ENCODE measurements around the gene GZMH. TPM values are rescaled to one million over a fixed set of nuclear protein-coding genes. Genes with fewer than 3 reads are reported as not detected.

GZMH gene
- total RNA-seq, 1 experiment from 2014 or later, result not detected

- Histone ChIP-seq H3K79me2 (ENCODE audit: low read depth) (no peaks in the 10 kb centered on the region), H3K4me3 (no peak overlapping the region), H4K20me1 (ENCODE audit: insufficient read depth) (no peaks in the 10 kb centered on the region), H3K27me3 (ENCODE audit: insufficient read depth, low read depth) (peaks cover 41% of the 10 kb centered on the region), H3K27ac (no peak overlapping the region), H3K4me1 (replicated peaks; ENCODE audit: insufficient read depth) (no peaks in the 10 kb centered on the region), H3K9me3 (ENCODE audit: insufficient read depth, low read depth) (no peaks in the 10 kb centered on the region), H3K9me2 (ENCODE audit: insufficient read depth) (no peaks in the 10 kb centered on the region), H3K36me3 (ENCODE audit: low read depth) (no peaks in the 10 kb centered on the region), H2AFZ (no peak overlapping the region), H3F3A (ENCODE audit: insufficient read depth, low read depth) (no peaks in the 10 kb centered on the region), H3K4me2 (no peak overlapping the region)
- no TSS peak for BruUV-seq (replicated peaks)
- TF ChIP-seq, protein P1, sequence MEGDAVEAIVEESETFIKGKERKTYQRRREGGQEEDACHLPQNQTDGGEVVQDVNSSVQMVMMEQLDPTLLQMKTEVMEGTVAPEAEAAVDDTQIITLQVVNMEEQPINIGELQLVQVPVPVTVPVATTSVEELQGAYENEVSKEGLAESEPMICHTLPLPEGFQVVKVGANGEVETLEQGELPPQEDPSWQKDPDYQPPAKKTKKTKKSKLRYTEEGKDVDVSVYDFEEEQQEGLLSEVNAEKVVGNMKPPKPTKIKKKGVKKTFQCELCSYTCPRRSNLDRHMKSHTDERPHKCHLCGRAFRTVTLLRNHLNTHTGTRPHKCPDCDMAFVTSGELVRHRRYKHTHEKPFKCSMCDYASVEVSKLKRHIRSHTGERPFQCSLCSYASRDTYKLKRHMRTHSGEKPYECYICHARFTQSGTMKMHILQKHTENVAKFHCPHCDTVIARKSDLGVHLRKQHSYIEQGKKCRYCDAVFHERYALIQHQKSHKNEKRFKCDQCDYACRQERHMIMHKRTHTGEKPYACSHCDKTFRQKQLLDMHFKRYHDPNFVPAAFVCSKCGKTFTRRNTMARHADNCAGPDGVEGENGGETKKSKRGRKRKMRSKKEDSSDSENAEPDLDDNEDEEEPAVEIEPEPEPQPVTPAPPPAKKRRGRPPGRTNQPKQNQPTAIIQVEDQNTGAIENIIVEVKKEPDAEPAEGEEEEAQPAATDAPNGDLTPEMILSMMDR (conservative IDR thresholded peaks at IDR 0.05), result no peak
- no peak for TF ChIP-seq EZH2 (IDR thresholded peaks at IDR 0.05; ENCODE audit: low read depth)
- DNase-seq, result no peak
- intact Hi-C loops (cut with micrococcal nuclease; ENCODE audit: unreplicated experiment), result no loop called here
- POLR2A ChIA-PET (ENCODE audit: unreplicated experiment), result no interaction called here
- CTCF ChIA-PET, result no interaction called here
Measured at GRCh38 chr14:24574206-24574774, 35.2 kb downstream of the GZMH start.

DNA sequence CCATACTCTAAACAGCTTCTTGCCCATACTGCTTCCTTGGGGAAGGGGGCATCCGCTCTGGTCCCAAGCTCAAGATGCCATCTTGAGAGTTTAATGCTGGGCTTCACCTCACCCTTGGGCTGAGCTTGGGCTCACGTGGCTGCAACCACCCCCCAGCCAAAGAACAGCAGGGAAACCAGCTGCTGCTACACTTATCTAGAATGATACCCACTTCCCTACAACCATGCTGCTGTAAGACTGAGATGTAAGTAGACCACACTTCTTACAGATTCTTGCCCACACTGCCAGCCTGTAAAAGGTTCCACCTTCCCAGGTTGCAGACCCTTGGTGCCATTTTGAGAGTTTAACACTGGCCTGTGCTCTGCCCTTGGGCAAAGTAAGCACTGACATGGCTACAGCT is 43.2 kb downstream of the GZMH start:
- Histone ChIP-seq H3K27ac (no peak overlapping the region), H2AFZ (no peak overlapping the region), H3K36me3 (ENCODE audit: low read depth) (no peaks in the 10 kb centered on the region), H3K4me1 (replicated peaks; ENCODE audit: insufficient read depth) (no peaks in the 10 kb centered on the region), H3K79me2 (ENCODE audit: low read depth) (no peaks in the 10 kb centered on the region), H3F3A (ENCODE audit: insufficient read depth, low read depth) (no peaks in the 10 kb centered on the region), H3K27me3 (ENCODE audit: insufficient read depth, low read depth) (no peaks in the 10 kb centered on the region), H4K20me1 (ENCODE audit: insufficient read depth) (no peaks in the 10 kb centered on the region), H3K4me3 (no peak overlapping the region), H3K9me2 (ENCODE audit: insufficient read depth) (no peaks in the 10 kb centered on the region), H3K9me3 (ENCODE audit: insufficient read depth, low read depth) (no peaks in the 10 kb centered on the region), H3K4me2 (no peak overlapping the region)
- no TSS peak for BruUV-seq (replicated peaks)
- intact Hi-C loops (cut with micrococcal nuclease; ENCODE audit: unreplicated experiment), result no loop called here
- DNase-seq, result no peak
- TF ChIP-seq EZH2 (IDR thresholded peaks at IDR 0.05; ENCODE audit: low read depth), result no peak
- TF ChIP-seq, protein P1 (conservative IDR thresholded peaks at IDR 0.05), result no peak
- ChIA-PET CTCF (no interaction called here), POLR2A (ENCODE audit: unreplicated experiment) (no interaction called here)

GRCh38 chr14:24565766-24566165 is 43.7 kb downstream of the GZMH start:
- CTCF ChIA-PET, result no interaction called here

More at GRCh38 chr14:24565766-24566165, 43.7 kb downstream of the GZMH start:
- H3K4me2 ChIP-seq, result no peak overlapping the region
- H3K4me1 ChIP-seq (replicated peaks; ENCODE audit: insufficient read depth), result no peaks in the 10 kb centered on the region
- H3K9me3 ChIP-seq (ENCODE audit: insufficient read depth, low read depth), result no peaks in the 10 kb centered on the region
- H3K27ac ChIP-seq, result no peak overlapping the region
- BruUV-seq (replicated peaks), result no TSS peak
- no peaks in the 10 kb centered on the region for H3K27me3 ChIP-seq (ENCODE audit: insufficient read depth, low read depth)
- POLR2A ChIA-PET (ENCODE audit: unreplicated experiment), result no interaction called here
- H3K79me2 ChIP-seq (ENCODE audit: low read depth), result no peaks in the 10 kb centered on the region
- TF ChIP-seq, protein P1 (conservative IDR thresholded peaks at IDR 0.05), result no peak
- TF ChIP-seq EZH2 (IDR thresholded peaks at IDR 0.05; ENCODE audit: low read depth), result no peak
- intact Hi-C loops (cut with micrococcal nuclease; ENCODE audit: unreplicated experiment), result no loop called here
- no peaks in the 10 kb centered on the region for H4K20me1 ChIP-seq (ENCODE audit: insufficient read depth)
- no peaks in the 10 kb centered on the region for H3K36me3 ChIP-seq (ENCODE audit: low read depth)
- DNase-seq, result no peak
- no peak overlapping the region for H2AFZ ChIP-seq
- H3K4me3 ChIP-seq, result no peak overlapping the region
- H3F3A ChIP-seq (ENCODE audit: insufficient read depth, low read depth), result no peaks in the 10 kb centered on the region
- no peaks in the 10 kb centered on the region for H3K9me2 ChIP-seq (ENCODE audit: insufficient read depth)
